ENCODE measurements around the gene ZFX.

Gene ZFX

DNA sequence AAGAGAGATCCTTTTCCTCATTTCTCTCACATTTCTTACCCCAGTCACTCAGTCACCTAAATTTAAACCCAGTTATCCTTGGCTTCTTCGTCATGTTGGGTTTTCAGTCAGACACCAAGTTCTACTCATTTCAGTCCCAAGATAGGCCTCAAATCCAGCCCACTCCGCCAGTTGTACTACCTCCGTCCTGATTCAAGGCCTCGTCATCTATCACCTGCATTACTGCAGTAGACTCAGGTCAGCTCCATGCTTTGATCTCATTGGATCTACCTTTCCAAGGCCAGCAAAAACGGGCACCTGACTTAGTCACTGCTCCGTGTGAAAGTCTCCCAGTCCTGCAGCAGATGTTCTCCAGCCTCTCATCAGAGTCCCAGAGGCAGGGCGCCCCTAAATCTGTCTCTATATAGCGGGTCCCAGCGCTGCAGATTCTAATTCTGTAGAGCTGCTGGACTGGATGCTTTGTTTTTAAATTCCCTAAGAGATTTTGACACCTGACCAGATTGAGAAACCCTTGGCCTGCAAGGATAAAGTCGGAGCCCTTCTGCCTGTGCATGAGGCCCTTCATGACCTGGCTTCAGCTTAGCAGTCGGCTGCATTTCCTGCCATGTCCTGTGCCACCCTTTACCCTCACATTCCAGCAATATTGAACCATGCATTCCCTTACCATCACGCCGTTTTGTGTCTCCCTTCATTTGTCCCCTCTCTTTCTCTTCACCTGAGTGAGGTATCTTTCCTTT is 53.7 kb downstream of the ZFX start:
- DNase-seq: no peak

DNA sequence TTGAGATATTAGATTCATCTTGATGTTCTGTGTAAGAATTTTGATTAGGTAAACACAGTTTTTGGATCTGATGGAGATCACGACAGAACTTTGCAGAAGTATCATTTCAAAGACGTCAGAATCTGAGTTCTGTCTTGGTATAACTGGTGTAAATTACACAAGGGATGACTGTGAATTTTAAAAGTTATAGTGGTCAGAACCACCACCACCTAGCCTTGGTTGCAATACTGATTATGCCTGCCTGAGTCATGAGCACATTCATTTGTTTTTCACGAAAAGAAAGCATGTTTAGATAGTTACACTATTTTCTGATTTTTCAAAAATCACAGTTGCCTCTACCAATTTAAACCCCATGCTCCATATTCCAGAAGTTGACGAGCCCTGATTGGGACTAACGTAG is 54.8 kb downstream of the ZFX start:
- DNase-seq: no peak

DNA sequence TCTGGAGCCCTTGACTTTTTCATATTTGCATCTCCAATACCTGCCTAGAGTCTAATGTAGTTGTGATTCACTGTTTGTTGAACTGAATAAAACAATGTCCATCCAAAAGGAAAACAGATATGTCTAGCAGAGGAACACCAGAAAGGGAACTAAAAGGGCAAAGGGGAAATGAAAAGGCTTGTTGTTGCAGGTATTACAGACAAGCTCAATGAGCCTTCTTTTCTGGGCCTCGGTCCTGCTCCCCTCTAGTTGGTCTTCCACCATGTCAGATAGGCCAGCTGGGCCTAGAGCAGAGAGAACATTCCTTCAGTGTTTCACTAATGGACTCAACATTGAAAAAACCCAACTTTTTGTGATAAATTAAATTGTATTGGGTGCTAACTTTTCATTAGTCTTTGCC is 55.4 kb downstream of the ZFX start:
- DNase-seq: no peak

DNA sequence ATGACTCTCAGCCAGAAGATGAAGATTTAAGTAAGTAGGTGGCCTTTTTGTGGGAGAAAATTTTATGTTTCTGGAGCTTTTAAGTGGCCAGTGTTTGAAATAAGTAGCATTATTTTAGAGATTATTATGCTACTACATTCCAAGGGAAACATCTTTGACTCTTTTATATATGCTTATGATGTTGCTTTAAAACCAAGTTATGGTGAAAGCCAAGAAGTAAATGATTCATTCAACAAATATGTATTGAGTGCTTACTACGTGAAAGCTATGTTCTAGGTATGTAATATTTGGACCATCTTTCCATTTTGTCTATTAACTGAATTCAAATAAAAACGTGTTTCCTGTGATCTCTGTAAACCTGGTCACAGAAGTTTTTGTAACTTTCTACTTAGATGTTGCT is 58.3 kb downstream of the ZFX start:
- DNase-seq: no peak

DNA sequence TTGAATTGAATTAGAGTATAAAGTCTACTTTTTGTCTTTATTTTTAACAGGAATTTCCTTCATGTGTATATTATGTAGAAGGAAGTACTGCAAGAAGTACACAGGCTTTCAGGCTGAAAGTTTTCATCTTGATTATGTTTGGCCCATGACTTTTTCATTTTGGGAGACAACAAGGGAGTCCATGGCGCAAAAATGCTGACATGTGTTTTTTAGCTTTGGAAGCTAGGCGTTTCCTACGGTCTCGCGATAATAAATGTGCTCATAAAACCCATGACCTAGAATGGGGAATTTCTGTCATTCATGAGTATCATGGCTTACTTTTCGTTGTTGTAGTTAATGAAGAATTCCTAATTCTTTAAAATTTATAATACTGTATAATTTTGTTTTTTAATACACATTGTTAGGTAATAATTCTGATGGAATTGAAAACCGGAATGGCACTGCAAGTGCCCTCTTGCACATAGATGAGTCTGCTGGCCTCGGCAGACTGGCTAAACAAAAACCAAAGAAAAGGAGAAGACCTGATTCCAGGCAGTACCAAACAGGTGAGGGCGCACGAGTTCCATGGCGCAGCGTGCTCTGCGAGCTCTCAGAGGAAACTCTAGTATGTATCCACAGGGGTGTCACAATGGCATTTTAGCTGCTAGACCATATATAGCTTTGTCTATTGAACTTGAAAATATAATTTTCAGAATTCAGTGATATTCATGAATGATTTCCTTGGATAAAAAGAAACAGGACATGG is 59.1 kb downstream of the ZFX start:
- DNase-seq: no peak

DNA sequence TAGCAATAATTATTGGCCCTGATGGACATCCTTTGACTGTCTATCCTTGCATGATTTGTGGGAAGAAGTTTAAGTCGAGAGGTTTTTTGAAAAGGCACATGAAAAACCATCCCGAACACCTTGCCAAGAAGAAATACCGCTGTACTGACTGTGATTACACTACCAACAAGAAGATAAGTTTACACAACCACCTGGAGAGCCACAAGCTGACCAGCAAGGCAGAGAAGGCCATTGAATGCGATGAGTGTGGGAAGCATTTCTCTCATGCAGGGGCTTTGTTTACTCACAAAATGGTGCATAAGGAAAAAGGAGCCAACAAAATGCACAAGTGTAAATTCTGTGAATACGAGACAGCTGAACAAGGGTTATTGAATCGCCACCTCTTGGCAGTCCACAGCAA is 60.7 kb downstream of the ZFX start:
- no peak for DNase-seq

DNA sequence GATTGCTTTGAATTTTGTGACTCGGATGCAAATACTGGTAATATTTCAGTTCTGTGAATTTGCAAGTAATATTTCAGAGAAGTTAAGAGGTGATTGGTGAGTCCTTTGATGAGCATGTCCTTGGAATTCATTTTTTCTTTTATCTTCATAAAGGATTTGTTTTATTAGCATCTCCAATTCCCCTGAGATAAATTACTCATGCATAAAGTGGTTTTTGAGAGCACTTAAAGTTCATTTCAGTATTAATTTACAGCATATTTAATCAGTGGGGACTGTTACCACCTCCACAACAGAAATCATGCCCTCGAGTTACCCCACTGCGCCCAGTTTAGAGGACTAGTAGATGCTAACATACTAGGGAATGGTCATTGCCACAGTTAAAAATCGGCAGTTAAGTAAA is 65.0 kb downstream of the ZFX start:
- peak; percentile 3 for DNase-seq

DNA sequence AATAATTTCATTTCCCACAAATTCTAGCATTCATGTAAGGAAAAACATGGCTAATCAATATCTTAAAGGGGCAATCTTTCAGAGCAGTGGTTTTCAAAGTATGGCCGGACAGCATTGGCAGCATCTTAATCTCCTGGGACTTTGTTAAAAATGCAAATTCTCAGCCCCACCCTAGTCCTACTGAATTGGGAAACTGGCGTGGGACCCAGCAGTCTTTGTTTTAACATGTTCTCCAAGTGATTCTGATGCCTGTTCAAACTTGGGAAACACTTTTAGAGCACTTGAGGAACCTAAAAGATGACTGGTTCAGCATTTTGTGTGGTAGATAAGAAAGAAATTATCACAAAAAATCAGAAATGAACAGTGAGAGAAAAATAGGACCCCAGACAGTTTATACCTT is 65.7 kb downstream of the ZFX start:
- DNase-seq: no peak

DNA sequence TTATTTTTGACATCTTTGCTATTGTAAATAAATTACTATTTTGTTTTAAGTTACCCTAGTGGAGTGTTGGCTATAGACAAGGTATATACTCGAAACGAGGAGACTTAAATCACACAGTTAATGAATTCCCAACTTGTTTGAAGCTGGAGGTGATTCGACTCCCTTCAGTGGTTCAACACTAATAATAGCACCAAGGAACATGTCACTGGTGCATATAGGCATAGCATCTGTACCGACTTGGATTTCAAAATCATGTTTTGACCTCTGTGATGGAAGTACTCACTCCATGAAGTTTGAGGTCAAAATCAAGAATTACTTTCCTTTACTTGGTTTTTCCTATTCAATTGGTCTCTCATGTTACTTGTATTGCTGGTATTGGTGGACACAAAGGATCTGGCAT is 66.5 kb downstream of the ZFX start:
- DNase-seq: no peak

DNA sequence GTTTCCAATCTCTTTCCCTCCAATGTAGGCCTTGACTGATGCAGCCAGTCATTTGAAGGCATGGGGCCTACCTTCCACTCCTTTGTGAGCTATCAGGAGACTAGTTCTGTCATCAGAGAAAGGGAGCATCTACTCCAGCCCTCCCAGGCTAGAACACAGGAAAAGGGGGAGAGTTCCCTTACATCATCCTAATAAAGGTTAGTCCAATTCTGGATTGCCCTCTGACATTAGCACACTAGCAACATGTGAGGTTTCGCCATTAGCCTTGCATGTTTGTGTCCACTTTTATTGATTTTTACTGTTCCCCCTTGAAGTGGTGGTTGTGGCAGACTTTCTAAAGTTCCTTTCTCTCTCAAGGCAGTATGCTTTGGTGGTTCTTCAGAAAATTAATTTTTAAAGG is 67.3 kb downstream of the ZFX start:
- DNase-seq: no peak

DNA sequence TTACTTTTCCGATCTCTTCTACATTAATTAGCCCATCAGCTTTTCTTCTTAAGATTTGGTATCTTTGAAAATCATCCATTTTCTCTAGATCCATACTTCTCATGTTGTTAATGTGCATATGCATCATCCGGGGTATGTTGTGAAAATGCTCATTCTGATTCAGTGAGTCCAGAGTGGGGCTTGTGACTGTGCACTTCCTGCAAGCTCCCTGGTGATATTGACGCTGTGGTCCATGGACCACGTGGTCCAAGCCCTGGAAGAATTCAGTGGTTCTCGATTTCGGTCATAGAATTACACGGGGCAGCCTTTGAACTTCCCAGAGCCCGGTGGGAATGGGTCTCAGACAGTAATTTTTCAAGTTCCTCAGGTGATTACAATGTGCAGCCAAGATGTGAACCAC is 69.8 kb downstream of the ZFX start:
- no peak for DNase-seq

DNA sequence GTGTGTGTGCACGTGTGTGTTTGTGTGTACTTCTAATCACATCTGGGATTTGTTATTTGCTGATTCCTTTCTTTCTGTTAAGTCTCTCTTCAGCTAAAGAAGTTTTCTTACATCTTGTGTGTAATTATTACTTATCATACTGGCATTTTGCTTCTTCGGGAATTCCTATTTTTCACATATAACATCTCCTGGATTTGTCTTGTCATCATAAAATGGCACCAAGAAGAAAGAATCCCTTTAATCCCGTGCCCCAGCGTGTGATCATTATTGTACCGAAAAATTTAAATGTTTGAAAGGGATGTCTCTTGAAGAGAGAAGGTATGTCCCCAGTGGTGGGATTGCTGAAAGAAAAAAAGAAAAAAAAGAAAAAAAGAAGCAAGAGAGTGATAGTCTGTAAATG is 72.3 kb downstream of the ZFX start:
- no peak for DNase-seq

DNA sequence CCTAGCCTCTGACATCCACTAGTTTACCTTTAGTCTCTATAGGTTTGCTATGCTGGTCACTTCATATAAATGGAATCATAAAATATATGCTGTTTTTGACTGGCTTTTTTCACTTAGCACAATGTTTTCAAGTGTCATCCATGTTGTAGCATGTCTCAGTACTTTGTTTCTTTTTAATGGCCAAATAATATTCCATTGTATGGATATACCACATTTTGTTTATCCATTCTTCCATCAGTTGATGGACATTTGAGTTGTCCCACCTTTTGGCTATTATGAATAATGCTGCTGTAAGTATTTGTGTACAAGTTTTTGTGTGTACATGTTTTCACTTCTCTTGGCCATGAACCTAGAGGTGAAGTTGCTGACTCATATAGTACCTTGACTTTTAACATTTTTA is 75.7 kb downstream of the ZFX start:
- no peak for DNase-seq

DNA sequence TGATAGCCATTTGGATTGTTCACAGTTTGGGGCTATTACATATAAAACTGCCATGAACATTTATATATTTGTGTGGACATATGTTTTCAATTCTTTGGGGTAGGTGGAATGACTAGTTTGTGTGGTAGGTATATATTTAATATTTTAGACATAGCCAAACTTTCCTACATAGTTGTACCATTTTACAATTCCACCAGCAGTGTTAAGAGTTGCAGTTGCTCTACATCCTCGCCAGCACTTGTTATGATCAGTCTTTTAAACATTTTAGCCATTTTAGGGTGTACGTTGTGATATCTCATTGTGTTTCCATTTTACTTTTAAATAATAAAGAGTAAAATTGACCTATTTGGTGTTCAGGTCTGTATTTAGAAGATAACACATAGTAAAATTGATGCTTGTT is 76.6 kb downstream of the ZFX start:
- no peak for DNase-seq

DNA sequence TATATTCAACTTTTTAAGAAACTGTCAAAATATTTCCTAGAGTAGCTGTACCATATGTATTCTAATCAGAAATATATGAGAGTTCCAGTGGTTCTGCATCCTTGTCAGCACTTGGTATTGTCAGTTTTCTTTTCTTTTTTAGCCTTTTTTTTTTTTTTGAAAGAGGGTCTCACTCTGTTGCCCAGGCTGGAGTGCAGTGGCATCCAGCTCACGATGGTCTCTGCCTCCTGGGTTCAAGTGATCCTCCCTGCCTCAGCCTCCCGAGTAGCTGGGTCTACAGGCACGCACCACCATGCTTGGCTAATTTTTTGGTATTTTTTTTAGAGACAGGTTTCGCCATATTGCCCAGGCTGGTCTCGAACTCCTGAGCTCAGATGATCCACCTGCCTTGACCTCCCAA is 79.1 kb downstream of the ZFX start:
- no peak for DNase-seq

DNA sequence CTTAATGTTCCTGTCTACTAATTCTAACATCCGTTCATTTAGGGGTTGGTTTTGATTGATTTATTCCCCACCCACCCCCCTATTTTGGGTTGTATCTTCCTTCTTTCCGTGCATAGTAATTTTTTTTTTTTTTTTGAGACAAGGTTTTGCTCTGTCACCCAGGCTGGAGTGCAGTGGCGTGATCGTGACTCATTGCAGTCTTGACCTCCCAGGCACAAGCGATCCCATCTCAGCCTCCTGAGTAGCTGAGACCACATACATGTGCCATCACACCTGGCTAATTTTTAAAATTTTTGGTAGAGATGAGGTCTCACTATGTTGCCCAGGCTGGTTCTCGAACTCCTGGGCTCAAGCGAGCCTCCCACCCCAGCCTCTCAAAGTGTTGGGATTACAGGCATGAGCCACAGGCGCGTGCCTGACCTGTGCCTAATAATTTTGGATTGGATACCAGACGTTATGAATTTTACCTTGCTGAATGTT is 79.9 kb downstream of the ZFX start:
- no peak for DNase-seq

DNA sequence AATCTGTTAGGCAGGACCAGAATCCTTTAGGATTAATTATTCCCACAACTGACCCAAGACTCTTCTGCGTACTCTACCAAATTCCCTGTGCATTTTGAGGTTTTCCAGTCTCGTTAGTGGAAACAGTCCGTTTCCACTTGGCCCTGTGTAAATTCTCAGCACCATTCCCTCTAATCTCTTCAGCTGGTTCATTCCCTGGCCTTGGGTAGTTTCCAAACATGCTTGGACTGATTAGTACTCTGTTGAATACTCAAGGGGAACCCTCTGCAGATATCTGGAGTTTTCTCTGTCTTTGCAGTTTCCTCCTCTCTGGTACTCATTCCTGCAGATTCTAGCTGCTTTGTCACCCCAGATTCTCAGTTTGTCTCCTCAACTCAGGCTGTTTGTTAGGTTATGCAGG is 80.4 kb downstream of the ZFX start:
- no peak for DNase-seq

DNA sequence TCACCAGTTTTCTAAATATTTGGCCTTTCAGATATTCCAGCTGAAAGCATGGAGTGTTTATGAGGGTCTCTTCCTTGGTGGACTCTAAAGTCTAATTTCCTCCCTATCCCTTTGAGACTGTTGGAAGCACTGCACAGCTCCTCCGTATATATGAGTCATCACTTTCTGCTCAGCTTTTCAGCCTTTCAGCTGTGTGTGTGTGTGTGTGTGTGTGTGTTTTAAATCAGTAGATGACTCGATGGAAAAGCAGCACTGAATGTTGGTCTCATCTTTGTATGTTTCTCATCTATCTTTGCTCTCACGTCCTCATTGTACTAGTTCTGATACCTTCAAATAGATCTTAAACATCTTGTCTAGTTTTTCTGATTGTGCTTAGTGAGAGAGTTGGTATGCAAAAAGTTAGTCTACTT is 81.6 kb downstream of the ZFX start:
- DNase-seq: no peak

DNA sequence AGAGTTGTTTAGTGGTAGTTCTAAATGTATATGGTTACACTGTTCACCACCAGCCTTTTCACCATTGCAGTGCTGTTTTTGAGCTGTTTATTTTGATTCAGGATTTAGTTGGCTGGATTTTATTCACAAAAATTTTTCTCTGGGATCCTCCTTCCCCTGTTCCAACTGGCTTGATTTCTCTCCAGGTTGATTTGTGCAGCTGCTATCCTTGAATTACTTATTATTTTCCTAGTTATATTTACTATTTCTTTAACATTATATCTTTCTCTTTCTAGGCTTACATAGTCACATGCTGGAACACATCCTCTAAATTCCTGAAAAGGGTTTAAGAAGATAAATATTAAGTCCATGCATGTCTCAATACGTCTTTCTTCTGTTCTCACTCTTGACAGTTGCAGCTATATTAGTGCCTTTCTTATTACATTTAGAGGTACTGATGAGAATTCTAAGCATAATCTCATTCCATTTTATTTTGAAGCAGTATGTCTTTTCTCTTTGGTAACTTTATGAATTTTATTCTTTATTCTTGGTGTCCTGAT is 82.2 kb downstream of the ZFX start:
- no peak for DNase-seq

DNA sequence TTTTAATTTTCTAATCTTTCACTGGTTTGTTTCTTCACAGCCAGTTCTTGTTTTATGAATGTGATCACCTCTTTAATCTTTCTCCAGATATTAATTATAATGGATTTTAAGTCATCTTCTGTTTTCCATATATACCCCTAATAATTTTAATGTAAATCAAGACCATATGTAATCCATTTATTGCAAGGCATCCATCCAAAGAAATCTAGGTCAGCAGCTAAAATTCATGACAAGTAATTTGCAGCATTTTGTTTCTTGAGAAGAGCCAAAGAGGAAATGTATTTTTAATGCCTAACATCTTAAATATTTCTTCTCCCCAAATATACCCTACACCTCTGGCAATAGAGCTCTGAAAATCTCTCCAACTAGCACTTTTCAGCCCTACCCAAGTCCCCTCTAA is 83.3 kb downstream of the ZFX start:
- no peak for DNase-seq

DNA sequence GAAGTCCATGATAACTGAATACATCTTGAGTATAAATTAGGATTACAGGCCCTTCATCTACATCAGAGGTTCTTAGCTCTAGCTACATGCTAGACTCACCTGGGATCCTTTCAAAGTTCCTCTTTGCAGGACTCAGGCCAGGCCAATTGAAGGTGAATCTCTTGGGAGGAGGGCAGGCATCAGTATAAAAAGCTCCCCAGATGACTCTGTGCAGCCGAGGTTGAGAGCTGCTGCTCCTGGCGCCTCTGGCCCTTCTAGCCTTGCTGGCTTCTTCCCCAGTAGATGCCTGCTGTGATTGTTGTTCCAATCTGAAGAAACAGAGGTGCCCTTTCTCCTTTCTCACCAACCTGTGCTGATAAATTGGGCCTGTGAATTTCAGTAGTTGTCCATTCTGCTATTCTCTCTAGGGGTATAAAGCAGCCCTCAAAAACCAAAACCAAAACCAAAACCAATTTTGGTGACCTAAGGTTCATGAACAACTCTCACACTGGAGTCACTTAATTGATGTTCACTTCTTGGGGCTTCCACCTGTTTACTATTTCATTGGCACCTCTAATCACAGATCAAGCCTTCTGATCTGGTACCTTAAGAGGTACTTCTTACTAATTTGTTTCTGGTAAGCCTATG is 85.7 kb downstream of the ZFX start:
- DNase-seq: no peak

DNA sequence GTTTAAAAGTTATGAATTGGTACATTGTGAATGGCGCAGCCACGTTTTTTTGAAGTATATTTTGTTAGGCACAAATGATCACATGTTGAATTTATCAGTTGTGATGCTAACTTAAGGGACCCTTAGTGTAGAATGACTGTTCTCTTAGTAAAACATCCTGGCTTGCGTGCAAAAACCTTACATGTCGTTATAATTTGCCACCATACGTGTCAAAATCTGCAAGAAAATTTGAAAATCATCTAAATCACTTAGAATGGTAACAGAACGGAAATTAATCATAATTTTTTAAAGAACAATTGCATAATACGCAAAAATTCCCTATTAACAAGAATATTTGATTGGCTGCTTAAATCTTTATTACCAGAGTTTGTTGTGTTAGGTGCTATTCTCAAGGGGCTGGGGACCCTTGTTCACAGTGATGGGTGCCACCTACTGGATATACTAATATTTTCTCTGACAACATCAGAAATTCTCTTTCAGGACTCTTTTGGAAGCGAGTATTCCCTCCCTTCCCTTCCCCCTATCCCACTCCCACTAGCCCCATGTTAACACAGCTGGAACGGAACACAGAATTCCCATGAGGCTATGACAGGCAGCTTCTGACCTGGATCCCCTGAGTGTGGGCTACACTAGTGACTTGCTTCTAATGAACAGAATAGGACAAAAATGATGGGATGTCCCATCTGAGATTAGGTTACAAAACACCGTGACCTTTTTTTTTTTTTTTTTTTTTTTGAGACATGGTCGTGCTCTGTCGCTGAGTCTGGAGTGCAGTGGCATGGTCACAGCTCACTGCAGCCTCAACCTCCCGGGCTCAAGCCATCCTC is 92.5 kb downstream of the ZFX start:
- DNase-seq: no peak

DNA sequence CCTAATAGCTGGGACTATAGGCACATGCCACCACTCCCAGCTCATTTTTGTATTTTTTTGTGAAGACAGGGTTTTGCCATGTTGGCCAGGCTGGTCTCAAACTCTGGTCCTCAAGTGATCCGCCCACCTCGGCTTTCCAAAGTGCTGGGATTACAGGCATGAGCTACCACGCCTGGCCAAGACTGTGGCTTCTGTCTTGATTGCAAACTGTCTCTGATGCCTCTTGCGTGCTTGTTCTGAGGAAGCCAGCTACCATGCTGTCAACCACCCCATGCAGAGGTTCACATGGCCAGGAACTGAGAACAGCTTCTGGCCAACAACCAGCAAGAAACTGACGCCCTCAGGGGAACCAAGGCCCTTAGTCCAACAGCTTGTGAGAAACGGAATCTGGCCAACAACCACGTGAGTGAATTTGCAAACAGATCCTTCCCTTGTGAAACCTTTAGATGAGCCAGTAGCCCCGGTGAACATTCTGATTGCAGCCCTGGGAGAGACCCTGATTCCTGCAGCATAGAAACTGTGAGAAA is 93.2 kb downstream of the ZFX start:
- no peak for DNase-seq

Data from DMS79 (cell line).